Nephron (organoid): ENCODE results near the gene RNF223.

Experiments
- H3K27ac Mint-ChIP-seq, 3 experiments: 2 replicates each; pipeline ENCODE4 v1.8.0; 2020; ENCODE audit warnings: mixed read lengths in 3 of 3, mild to moderate bottlenecking in 2 of 3, moderate library complexity in 1 of 3
- H3K27me3 Mint-ChIP-seq: 2 replicates; pipeline ENCODE4 v1.8.0; 2021; ENCODE audit warnings: low read depth, mild to moderate bottlenecking, moderate library complexity, mixed read lengths
- H3K36me3 Mint-ChIP-seq: 2 replicates; pipeline ENCODE4 v1.8.0; 2020; ENCODE audit warnings: low read depth, mixed read lengths
- H3K4me1 Mint-ChIP-seq: 2 replicates; pipeline ENCODE4 v1.8.0; 2020; ENCODE audit warnings: mixed read lengths
- H3K4me3 Mint-ChIP-seq, 3 experiments: 2 replicates each; pipeline ENCODE4 v1.8.0; 2020; ENCODE audit warnings: mild to moderate bottlenecking in 3 of 3, mixed read lengths in 3 of 3, moderate library complexity in 2 of 3
- H3K9me3 Mint-ChIP-seq: 2 replicates; pipeline ENCODE4 v1.8.0; 2020; ENCODE audit warnings: mixed read lengths
- TF ChIP-seq, protein P1 (sequence below), 3 experiments: fragments of 200-600 bp; sonication (generic); IDR thresholded peaks; one replicate each; pipeline ENCODE4 v1.5.0; 2021; ENCODE audit warnings: antibody characterized with exemption in 3 of 3; ENCODE audit not compliant: unreplicated experiment in 3 of 3

Gene RNF223

DNA sequence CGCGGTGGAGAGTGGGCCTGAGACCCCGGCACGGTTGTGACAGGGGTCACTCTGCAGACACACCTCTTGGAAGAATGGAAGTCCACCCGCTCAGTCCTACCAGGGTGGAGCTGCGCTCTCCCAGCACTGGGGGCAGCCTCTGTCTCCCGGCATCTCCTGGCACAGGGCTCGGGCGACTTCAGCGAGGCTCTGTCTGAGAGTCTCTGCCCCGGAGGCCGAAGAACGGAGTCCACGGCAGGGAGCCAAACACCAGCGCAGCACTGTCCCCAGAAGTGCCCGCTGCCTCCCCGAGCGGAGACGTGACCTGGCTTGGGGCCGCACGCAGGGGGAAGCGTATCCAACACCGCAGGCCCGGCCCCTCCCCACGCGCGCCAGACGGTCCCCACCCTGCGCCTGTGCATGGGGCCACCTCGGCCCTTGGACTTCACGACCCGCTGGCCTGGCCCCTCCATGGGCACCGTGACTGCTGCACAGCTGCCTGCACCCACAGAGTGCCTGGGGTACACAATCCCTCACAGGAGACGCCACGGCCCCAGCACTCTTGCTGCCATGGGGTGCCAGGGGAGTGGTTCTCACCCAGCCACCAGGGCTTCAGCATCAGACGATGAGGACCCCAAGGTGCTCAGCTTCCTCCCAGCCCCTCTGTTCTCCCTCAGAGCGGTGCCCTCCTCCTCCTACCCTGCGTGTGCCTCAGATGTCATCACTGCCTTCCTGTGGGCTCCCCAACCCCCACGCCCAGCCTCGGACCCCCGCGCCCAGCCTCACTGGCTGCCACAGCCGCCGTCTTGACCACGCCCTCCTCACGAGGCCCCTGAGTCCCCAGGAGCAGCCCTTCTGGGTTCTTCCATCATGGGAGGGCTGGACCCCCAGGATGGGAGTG is 14.9 kb upstream of the RNF223 start:
- TF ChIP-seq, protein P1, sequence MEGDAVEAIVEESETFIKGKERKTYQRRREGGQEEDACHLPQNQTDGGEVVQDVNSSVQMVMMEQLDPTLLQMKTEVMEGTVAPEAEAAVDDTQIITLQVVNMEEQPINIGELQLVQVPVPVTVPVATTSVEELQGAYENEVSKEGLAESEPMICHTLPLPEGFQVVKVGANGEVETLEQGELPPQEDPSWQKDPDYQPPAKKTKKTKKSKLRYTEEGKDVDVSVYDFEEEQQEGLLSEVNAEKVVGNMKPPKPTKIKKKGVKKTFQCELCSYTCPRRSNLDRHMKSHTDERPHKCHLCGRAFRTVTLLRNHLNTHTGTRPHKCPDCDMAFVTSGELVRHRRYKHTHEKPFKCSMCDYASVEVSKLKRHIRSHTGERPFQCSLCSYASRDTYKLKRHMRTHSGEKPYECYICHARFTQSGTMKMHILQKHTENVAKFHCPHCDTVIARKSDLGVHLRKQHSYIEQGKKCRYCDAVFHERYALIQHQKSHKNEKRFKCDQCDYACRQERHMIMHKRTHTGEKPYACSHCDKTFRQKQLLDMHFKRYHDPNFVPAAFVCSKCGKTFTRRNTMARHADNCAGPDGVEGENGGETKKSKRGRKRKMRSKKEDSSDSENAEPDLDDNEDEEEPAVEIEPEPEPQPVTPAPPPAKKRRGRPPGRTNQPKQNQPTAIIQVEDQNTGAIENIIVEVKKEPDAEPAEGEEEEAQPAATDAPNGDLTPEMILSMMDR (IDR thresholded peaks at IDR 0.05; ENCODE audit: unreplicated experiment in 3 of 3) = no peak
- H3K27me3 Mint-ChIP-seq = no peaks in the 10 kb centered on the region
- no peak overlapping the region for H3K4me3 Mint-ChIP-seq
- no peaks in the 10 kb centered on the region for H3K4me1 Mint-ChIP-seq
- no peaks in the 10 kb centered on the region for H3K36me3 Mint-ChIP-seq
- no peaks in the 10 kb centered on the region for H3K9me3 Mint-ChIP-seq
- H3K27ac Mint-ChIP-seq = no peak overlapping the region

DNA sequence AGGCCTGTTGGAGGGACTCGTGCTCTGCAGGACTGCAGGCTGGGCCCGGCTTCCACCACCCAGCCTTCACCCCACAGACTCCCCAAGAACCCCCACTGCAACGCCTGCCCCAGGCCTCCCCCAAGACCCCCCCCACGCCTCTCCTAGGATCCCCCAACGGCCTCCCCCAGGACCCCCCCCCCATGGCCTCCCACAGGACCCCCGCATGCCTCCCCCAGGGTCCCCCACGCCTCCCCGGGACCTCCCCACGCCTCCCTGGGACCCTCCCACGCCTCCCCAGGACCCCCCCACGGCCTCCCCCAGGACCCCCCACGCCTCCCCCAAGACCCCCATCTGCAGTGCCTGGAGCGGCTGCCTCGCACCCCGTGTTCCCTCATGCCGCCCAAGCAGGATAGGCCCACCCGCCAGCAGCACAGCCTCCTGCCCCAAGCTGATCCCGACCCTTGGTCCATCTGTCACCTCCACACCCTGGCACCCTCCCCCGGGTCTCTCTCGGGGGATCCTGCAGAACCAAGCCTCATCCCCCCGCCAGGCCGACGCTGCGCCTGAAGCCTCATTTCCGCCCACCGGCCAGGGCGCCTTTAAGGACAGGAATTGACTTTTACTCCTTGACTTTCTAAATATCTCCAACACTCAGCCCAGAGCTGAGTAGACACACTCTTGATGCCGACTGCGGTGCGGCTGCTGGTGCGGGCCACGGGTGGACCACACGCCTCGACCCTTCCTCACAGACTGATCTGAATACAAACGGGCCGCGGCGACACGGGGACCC is 14.1 kb upstream of the RNF223 start:
- H3K27me3 Mint-ChIP-seq = no peaks in the 10 kb centered on the region
- peaks cover 2% of the 10 kb centered on the region for H3K36me3 Mint-ChIP-seq
- H3K9me3 Mint-ChIP-seq = no peaks in the 10 kb centered on the region
- TF ChIP-seq, protein P1 (IDR thresholded peaks at IDR 0.05; ENCODE audit: unreplicated experiment in 3 of 3) = no peak
- H3K4me3 Mint-ChIP-seq = no peak overlapping the region
- H3K4me1 Mint-ChIP-seq = no peaks in the 10 kb centered on the region
- H3K27ac Mint-ChIP-seq = no peak overlapping the region

- H3K9me3 Mint-ChIP-seq = no peaks in the 10 kb centered on the region
- no peaks in the 10 kb centered on the region for H3K27me3 Mint-ChIP-seq
- H3K36me3 Mint-ChIP-seq = peaks cover 4% of the 10 kb centered on the region
Measured at GRCh38 chr1:1087351-1088028, 13.4 kb upstream of the RNF223 start.

GRCh38 chr1:1086911-1087341 is 12.8 kb upstream of the RNF223 start:
- peaks cover 4% of the 10 kb centered on the region for H3K36me3 Mint-ChIP-seq
- H3K27me3 Mint-ChIP-seq = no peaks in the 10 kb centered on the region
- H3K4me3 Mint-ChIP-seq = no peak overlapping the region
- no peaks in the 10 kb centered on the region for H3K4me1 Mint-ChIP-seq
- TF ChIP-seq, protein P1 (IDR thresholded peaks at IDR 0.05; ENCODE audit: unreplicated experiment in 3 of 3) = no peak
- H3K27ac Mint-ChIP-seq = no peak overlapping the region
- H3K9me3 Mint-ChIP-seq = no peaks in the 10 kb centered on the region

More at GRCh38 chr1:1087351-1088028, 13.4 kb upstream of the RNF223 start:
- Mint-ChIP-seq H3K27ac (no peak overlapping the region), H3K4me1 (no peaks in the 10 kb centered on the region), H3K4me3 (no peak overlapping the region)
- TF ChIP-seq, protein P1 (IDR thresholded peaks at IDR 0.05; ENCODE audit: unreplicated experiment in 3 of 3) = no peak

DNA sequence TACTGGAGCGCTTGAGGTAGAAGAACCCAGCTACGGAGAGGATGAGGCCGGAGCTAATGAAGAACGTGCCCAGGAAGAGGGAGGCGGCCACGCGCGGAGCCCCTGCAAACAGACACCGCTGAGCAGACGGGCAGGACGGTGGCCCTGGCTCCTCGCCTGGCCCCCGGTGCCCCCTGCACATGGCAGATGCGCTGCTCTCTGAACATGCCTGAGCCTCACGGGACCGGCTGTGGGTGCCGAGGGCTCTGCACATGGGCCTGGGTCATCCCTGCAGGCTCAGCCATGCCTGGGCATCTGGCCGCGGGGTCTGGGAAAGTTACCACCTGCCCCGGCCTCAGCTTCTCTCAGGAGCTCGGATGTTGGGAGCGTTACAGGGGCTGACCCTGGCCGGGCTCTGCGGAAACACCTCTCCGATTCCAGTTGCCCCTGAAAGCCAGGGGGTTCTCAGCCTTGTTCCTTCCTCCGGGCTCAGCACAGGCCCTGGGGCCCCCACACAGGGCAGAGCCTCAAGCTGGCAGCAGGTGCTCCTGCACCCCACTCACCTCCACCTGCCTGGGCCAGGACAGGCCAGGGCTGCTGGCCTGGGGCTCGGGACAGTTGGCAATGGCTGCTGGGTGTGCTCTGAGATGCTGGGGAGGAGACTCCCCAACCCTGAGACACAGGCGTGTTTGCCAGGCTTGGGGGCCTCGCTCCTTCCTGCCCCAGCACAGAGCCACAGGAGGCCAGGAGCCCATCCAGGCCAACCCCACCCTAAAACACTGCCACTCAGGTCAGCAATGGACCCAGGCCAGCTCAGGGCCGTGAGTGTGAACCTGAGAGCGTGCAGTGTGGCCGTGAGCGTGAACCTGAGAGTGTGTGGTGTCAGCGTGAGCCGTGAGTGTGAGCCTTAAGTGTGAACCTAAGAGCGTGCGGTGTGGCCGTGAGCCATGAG is 12.1 kb upstream of the RNF223 start:
- H3K27me3 Mint-ChIP-seq = no peaks in the 10 kb centered on the region
- peaks cover 4% of the 10 kb centered on the region for H3K36me3 Mint-ChIP-seq
- no peaks in the 10 kb centered on the region for H3K9me3 Mint-ChIP-seq
- no peak overlapping the region for H3K4me3 Mint-ChIP-seq
- H3K27ac Mint-ChIP-seq = no peak overlapping the region
- TF ChIP-seq, protein P1 (IDR thresholded peaks at IDR 0.05; ENCODE audit: unreplicated experiment in 3 of 3) = no peak
- H3K4me1 Mint-ChIP-seq = no peaks in the 10 kb centered on the region
